ENCODE measurements around the gene AMBP. TPM values are rescaled to one million over a fixed set of nuclear protein-coding genes. Genes with fewer than 3 reads are reported as not detected.

The AMBP gene
- total RNA-seq, 1 experiment from 2014 or later: 0.26 TPM

GRCh38 chr9:114035221-114035844, 42.8 kb downstream of the AMBP start:
- H3K4me3 ChIP-seq: no peak overlapping the region
- peaks cover 18% of the 10 kb centered on the region for H3K36me3 ChIP-seq
- no peaks in the 10 kb centered on the region for H3K27me3 ChIP-seq
- H3K9me3 ChIP-seq: no peaks in the 10 kb centered on the region
- DNase-seq: peak; percentile 16

DNA sequence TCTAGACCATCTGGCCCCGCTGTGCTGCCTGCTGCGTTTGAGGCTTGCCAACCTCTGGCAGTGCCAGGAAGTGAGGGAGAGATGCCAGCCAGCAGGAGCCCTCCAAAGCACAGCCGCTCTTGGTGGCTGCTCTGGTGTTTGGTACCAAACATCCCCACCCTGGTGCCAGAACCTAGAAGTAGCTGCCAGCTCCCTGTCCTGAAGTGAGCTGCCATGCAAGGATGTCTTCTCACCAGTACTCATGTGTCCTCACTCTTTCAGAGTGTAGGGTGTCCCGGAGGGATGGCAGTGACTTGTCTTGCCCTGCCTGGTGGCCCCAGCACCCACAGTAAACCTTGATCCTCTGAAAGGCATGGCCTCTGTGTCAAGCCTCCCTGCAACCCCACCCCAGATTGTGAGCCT, 43.4 kb downstream of the AMBP start:
- DNase-seq: peak; percentile 20
- no peak overlapping the region for H3K4me3 ChIP-seq
- no peaks in the 10 kb centered on the region for H3K27me3 ChIP-seq
- no peaks in the 10 kb centered on the region for H3K9me3 ChIP-seq
- peaks cover 15% of the 10 kb centered on the region for H3K36me3 ChIP-seq

DNA sequence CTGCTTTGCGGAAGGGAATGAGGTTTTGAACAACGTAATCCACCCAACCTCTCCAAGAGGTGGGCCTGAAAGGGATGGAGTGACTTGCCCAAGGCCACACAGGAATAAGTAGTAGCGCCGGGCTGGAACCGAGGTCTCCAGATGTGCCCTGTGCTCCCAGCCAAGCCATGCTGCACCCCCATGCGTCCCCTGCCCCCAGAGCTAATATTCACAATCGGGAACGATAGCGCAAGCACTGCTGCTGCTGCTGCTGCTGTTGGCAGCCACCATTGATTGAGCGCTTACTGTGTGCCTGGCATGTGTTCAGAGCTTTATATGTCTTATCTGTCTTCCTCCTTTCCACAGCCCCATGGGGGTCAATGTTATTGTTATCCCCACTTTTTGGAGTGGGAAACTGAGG, 43.9 kb downstream of the AMBP start:
- Histone ChIP-seq H3K4me3 (no peak overlapping the region), H3K27me3 (no peaks in the 10 kb centered on the region), H3K36me3 (peaks cover 14% of the 10 kb centered on the region), H3K9me3 (no peaks in the 10 kb centered on the region)
- no peak for DNase-seq

DNA sequence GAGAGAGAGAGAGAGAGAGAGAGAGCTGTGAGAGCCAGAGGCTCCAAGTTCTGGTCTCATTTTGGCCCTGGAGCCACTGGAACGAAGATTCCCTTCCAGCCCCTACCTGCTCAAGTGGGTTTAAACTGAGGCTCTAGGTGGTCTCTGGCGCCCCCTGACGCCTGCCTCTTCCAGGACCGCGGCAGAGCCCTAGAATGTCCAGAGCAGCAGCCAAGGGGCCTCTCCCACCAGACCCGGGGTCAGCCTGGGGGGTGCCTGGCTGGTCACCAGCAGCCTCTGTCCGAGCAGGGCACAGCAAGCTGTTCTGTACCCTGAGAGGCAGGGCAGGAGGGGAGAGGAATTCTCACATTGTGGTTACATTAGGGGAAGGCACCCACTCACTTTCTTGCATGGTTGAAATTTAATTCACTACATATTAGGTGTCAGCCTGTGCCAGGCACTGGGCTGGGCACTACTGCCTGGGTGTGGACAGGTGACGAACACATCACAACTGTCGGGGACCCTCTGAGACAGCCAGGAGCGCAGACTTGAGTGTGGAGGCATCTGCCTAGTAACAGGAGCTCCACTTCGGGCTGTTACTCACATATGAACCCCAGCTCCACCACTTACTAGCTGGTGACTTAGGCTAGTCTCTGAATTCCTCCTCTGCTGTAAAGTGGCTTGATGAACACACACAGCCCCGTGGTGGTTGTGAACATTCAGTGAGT, 44.5 kb downstream of the AMBP start:
- Histone ChIP-seq H3K27me3 (no peaks in the 10 kb centered on the region), H3K4me3 (no peak overlapping the region), H3K9me3 (no peaks in the 10 kb centered on the region), H3K36me3 (peaks cover 14% of the 10 kb centered on the region)
- no peak for DNase-seq

- DNase-seq: no peak
- Histone ChIP-seq H3K9me3 (no peaks in the 10 kb centered on the region), H3K36me3 (peaks cover 14% of the 10 kb centered on the region), H3K4me3 (no peak overlapping the region), H3K27me3 (no peaks in the 10 kb centered on the region)
Observed at GRCh38 chr9:114031948-114032840, 45.9 kb downstream of the AMBP start.

DNA sequence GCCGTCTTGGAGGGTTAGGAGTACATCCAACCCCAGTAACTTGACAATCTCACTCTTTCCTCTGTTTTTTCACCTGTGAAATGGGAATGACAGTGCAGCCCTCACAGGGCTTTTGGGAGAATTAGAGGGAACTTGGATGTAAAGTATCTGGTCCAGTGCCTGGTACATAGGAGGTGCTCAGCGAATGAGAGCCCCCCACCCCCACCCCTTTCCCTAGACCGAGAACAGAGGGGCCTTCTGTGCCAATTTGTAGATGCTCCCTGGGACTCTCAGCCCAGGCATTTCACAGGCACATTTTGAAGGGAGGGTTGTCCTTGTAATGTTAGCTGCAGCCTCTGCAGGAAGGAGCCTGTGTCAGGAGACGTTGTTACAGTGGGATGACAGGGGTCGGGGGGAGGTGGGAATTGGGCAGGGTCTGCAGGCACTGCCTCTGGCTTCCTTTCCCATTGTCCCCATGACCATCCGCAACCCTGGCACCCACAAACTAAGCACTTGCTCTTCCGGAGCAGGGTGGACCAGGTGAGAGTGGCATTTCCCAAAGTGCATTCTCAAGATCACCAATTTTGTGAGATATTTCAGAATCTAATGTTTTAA, 47.0 kb downstream of the AMBP start:
- no peak overlapping the region for H3K4me3 ChIP-seq
- no peaks in the 10 kb centered on the region for H3K27me3 ChIP-seq
- DNase-seq: no peak
- H3K9me3 ChIP-seq: no peaks in the 10 kb centered on the region
- H3K36me3 ChIP-seq: peaks cover 3% of the 10 kb centered on the region; the same call in 1 of the 2 replicates

- H3K36me3 ChIP-seq: peaks cover 2% of the 10 kb centered on the region; the same call in 1 of the 2 replicates
- DNase-seq: no peak
- no peaks in the 10 kb centered on the region for H3K27me3 ChIP-seq
Observed at GRCh38 chr9:114030364-114030763, 47.7 kb downstream of the AMBP start.

GRCh38 chr9:114029311-114030170, 48.6 kb downstream of the AMBP start:
- Histone ChIP-seq H3K9me3 (no peaks in the 10 kb centered on the region; the same call in 1 of the 2 replicates), H3K4me3 (no peak overlapping the region), H3K36me3 (peaks cover 6% of the 10 kb centered on the region), H3K27me3 (no peaks in the 10 kb centered on the region)
- no peak for DNase-seq

More at GRCh38 chr9:114030364-114030763, 47.7 kb downstream of the AMBP start:
- Histone ChIP-seq H3K9me3 (no peaks in the 10 kb centered on the region), H3K4me3 (no peak overlapping the region)

- Histone ChIP-seq H3K9me3 (peaks cover 8% of the 10 kb centered on the region), H3K36me3 (peaks cover 12% of the 10 kb centered on the region), H3K27me3 (no peaks in the 10 kb centered on the region), H3K4me3 (no peak overlapping the region)
- DNase-seq: no peak
Observed at GRCh38 chr9:114028646-114029045, 49.5 kb downstream of the AMBP start.

GRCh38 chr9:114027863-114028465, 50.1 kb downstream of the AMBP start:
- Histone ChIP-seq H3K27me3 (no peaks in the 10 kb centered on the region), H3K4me3 (no peak overlapping the region), H3K9me3 (peaks cover 13% of the 10 kb centered on the region), H3K36me3 (peaks cover 12% of the 10 kb centered on the region)
- no peak for DNase-seq

- Histone ChIP-seq H3K4me3 (no peak overlapping the region), H3K36me3 (peaks cover 14% of the 10 kb centered on the region), H3K27me3 (no peaks in the 10 kb centered on the region), H3K9me3 (peaks cover 18% of the 10 kb centered on the region)
- DNase-seq: no peak
Observed at GRCh38 chr9:114027159-114027862, 50.8 kb downstream of the AMBP start.

- Histone ChIP-seq H3K27me3 (no peaks in the 10 kb centered on the region), H3K36me3 (peaks cover 23% of the 10 kb centered on the region), H3K9me3 (peaks cover 23% of the 10 kb centered on the region), H3K4me3 (no peak overlapping the region)
- DNase-seq: no peak
Observed at GRCh38 chr9:114026335-114026734, 51.8 kb downstream of the AMBP start.

GRCh38 chr9:114025760-114026159, 52.3 kb downstream of the AMBP start:
- Histone ChIP-seq H3K27me3 (no peaks in the 10 kb centered on the region), H3K9me3 (peaks cover 23% of the 10 kb centered on the region), H3K4me3 (no peak overlapping the region), H3K36me3 (peaks cover 23% of the 10 kb centered on the region)
- DNase-seq: no peak

GRCh38 chr9:114025196-114025753, 52.8 kb downstream of the AMBP start:
- DNase-seq: no peak
- peaks cover 23% of the 10 kb centered on the region for H3K9me3 ChIP-seq
- no peak overlapping the region for H3K4me3 ChIP-seq
- H3K36me3 ChIP-seq: peaks cover 23% of the 10 kb centered on the region
- no peaks in the 10 kb centered on the region for H3K27me3 ChIP-seq

DNA sequence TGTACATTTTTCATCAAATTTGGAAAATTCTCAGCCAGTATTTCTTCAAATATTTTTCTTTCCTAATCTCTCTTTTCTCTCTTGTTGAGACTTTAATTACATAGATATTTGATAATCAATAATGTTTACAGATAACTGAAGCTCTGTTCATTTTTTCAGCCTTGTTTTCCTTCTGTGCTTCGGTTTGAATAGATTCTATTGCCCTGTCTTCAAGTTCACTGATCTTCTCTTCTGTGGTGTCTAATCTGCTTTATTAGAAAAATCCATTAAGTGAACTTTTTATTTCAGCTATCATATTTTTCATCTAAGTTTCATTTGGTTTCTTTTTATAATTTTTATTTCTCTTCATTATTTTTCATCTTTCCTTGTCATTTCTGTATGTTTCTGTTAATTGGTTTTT, 54.1 kb downstream of the AMBP start:
- Histone ChIP-seq H3K27me3 (no peaks in the 10 kb centered on the region), H3K36me3 (peaks cover 21% of the 10 kb centered on the region)
- DNase-seq: no peak

More for the DNA sequence above, 54.1 kb downstream of the AMBP start:
- H3K9me3 ChIP-seq: peaks cover 27% of the 10 kb centered on the region
- H3K4me3 ChIP-seq: no peak overlapping the region

Measured in MG63 (cell line).